Heart left ventricle (tissue), 13 donors: ENCODE results near the gene NCMAP.

Experiments used
- POLR2A ChIP-seq, 2 donors: fragments of 450-650 bp; IDR thresholded peaks; one replicate each; pipeline ENCODE4 v1.6.1; 2017; ENCODE audit warnings: antibody characterized with exemption in 2 of 2, mild to moderate bottlenecking in 2 of 2, moderate library complexity in 2 of 2
- TF ChIP-seq, protein P1 (sequence below), 12 donors: fragments of 200-600 bp; sonication (generic) in 4 of 12; IDR thresholded peaks; one replicate each; pipeline versions ENCODE4 v1.5.0 to v1.8.0; 2018 to 2022; ENCODE audit warnings: antibody characterized with exemption in 12 of 12, mild to moderate bottlenecking in 5 of 12
- donor health status: ischemic (EF 13 %, LVEDD 7.1; RV severe dilation, severe dysfunction).
- donor health status: DM: no; HTN: yes; CAD: no.
- donor health status: DM: no; HTN: no; CAD: no.
- donor health status: ischemic (EF 25% LVEDD 6.9; RV normal size, moderate dysfunction).
- donor health status: ischemic (EF 25% LVEDD 5.7; RV mildly dilated, moderate dysfunction).
- donor health status: ischemic (EF 35%, LVEDD 5.7; RV mildly dilated, moderate dysfunction).
- donor health status: nonischemic (EF 11% LVEDD 7.7; RV severe dilation, severe dysfunction).
- donor health status: DM: yes; HTN: yes; CAD: no.
- donor health status: PGD.
- donor health status: ischemic (EF 29% LVEDD 5.4; RV normal size, mild dysfunction).
- donor health status: nonischemic (EF 23%, LVEDD 6.1; RV moderate dilation, normal function).

- no peak for TF ChIP-seq POLR2A (IDR thresholded peaks at IDR 0.05)
- TF ChIP-seq, protein P1, sequence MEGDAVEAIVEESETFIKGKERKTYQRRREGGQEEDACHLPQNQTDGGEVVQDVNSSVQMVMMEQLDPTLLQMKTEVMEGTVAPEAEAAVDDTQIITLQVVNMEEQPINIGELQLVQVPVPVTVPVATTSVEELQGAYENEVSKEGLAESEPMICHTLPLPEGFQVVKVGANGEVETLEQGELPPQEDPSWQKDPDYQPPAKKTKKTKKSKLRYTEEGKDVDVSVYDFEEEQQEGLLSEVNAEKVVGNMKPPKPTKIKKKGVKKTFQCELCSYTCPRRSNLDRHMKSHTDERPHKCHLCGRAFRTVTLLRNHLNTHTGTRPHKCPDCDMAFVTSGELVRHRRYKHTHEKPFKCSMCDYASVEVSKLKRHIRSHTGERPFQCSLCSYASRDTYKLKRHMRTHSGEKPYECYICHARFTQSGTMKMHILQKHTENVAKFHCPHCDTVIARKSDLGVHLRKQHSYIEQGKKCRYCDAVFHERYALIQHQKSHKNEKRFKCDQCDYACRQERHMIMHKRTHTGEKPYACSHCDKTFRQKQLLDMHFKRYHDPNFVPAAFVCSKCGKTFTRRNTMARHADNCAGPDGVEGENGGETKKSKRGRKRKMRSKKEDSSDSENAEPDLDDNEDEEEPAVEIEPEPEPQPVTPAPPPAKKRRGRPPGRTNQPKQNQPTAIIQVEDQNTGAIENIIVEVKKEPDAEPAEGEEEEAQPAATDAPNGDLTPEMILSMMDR (IDR thresholded peaks at IDR 0.05) = no peak
Observed at GRCh38 chr1:24557711-24558131, 1.8 kb downstream of the NCMAP start.
